H9 (cell line): Measurements from ENCODE around the gene ATAD2B. TPM values are rescaled to one million over a fixed set of nuclear protein-coding genes. Genes with fewer than 3 reads are reported as not detected.

Experiments
- DNase-seq: peaks from one replicate; pipeline ENCODE4 v3.0.0-alpha.2; 2017
- H2AFZ ChIP-seq: one replicate; pipeline ENCODE4 v1.6.1; 2013; ENCODE audit warnings: mild to moderate bottlenecking, low read length, control low read depth, moderate library complexity
- H2AK5ac ChIP-seq: 2 replicates; pipeline ENCODE4 v1.6.1; 2013; ENCODE audit warnings: low read length, control low read depth, mixed read lengths; ENCODE audit not compliant: insufficient read length
- H2BK120ac ChIP-seq: one replicate; pipeline ENCODE4 v1.6.1; 2013; ENCODE audit warnings: low read depth, mild to moderate bottlenecking, low read length, control low read depth, inconsistent platforms; ENCODE audit not compliant: poor library complexity, severe bottlenecking
- H2BK12ac ChIP-seq: 2 replicates; pipeline ENCODE4 v1.6.1; 2013; ENCODE audit warnings: low read length, control low read depth, mixed read lengths, low read depth; ENCODE audit not compliant: insufficient read length
- H2BK15ac ChIP-seq: 2 replicates; pipeline ENCODE4 v1.6.1; 2013; ENCODE audit warnings: low read depth, low read length, control low read depth
- H2BK20ac ChIP-seq: one replicate; pipeline ENCODE4 v1.6.1; 2013; ENCODE audit warnings: low read depth, mild to moderate bottlenecking, low read length, control low read depth, inconsistent platforms; ENCODE audit not compliant: poor library complexity, severe bottlenecking
- H2BK5ac ChIP-seq: 2 replicates; pipeline ENCODE4 v1.6.1; 2013; ENCODE audit warnings: low read length, control low read depth, mixed read lengths; ENCODE audit not compliant: insufficient read length
- H3K14ac ChIP-seq: 2 replicates; pipeline ENCODE4 v1.6.1; 2013; ENCODE audit warnings: low read length, control low read depth; ENCODE audit not compliant: insufficient read depth
- H3K18ac ChIP-seq: 2 replicates; pipeline ENCODE4 v1.6.1; 2013; ENCODE audit warnings: low read depth, mild to moderate bottlenecking, mixed read lengths, low read length, control low read depth; ENCODE audit not compliant: insufficient read length
- H3K23ac ChIP-seq: 2 replicates; pipeline ENCODE4 v1.6.1; 2013; ENCODE audit warnings: low read length, control low read depth, mixed read lengths, low read depth; ENCODE audit not compliant: insufficient read length
- H3K23me2 ChIP-seq: 2 replicates; pipeline ENCODE4 v1.6.1; 2013; ENCODE audit warnings: low read depth, mild to moderate bottlenecking, mixed read lengths, low read length, control low read depth; ENCODE audit not compliant: insufficient read length, poor library complexity, severe bottlenecking
- H3K27ac ChIP-seq: 2 replicates; pipeline ENCODE4 v1.5.1; 2013; ENCODE audit warnings: low read length, control low read depth, mixed read lengths, low read depth; ENCODE audit not compliant: insufficient read length
- H3K27me3 ChIP-seq: 2 replicates; pipeline ENCODE4 v1.6.1; 2013; ENCODE audit warnings: low read length, control low read depth, inconsistent platforms; ENCODE audit not compliant: insufficient read depth
- H3K4ac ChIP-seq: 2 replicates; pipeline ENCODE4 v1.6.1; 2013; ENCODE audit warnings: low read depth, mild to moderate bottlenecking, control low read depth, inconsistent platforms, low read length, moderate library complexity
- H3K4me1 ChIP-seq: 2 replicates; pipeline ENCODE4 v1.6.1; 2013; ENCODE audit warnings: low read length, control low read depth, inconsistent platforms; ENCODE audit not compliant: insufficient read depth
- H3K4me2 ChIP-seq: 2 replicates; pipeline ENCODE4 v1.6.1; 2013; ENCODE audit warnings: low read length, control low read depth, mixed read lengths; ENCODE audit not compliant: insufficient read length, insufficient read depth
- H3K56ac ChIP-seq: 2 replicates; pipeline ENCODE4 v1.6.1; 2013; ENCODE audit warnings: low read depth, mild to moderate bottlenecking, mixed read lengths, low read length, control low read depth; ENCODE audit not compliant: insufficient read length
- H3K79me1 ChIP-seq: 2 replicates; pipeline ENCODE4 v1.6.1; 2013; ENCODE audit warnings: low read depth, mild to moderate bottlenecking, moderate library complexity, low read length, control low read depth, inconsistent platforms; ENCODE audit not compliant: insufficient read depth, poor library complexity, severe bottlenecking
- H3K79me2 ChIP-seq: 2 replicates; pipeline ENCODE4 v1.6.1; 2013; ENCODE audit warnings: low read length, control low read depth, inconsistent platforms; ENCODE audit not compliant: insufficient read depth
- H3K9ac ChIP-seq: 2 replicates; pipeline ENCODE4 v1.6.1; 2013; ENCODE audit warnings: low read length, control low read depth, mixed read lengths; ENCODE audit not compliant: insufficient read length; ENCODE audit errors: extremely low read depth
- H3K9me3 ChIP-seq: one replicate; pipeline ENCODE4 v1.6.1; 2013; ENCODE audit warnings: low read depth, low read length, inconsistent platforms; ENCODE audit not compliant: control insufficient read depth
- H3T11ph ChIP-seq: one replicate; pipeline ENCODE4 v1.6.1; 2013; ENCODE audit warnings: mild to moderate bottlenecking, low read length, control low read depth, inconsistent platforms
- H4K20me1 ChIP-seq: one replicate; pipeline ENCODE4 v1.6.1; 2013; ENCODE audit not compliant: control insufficient read depth, insufficient read length, insufficient read depth
- H4K5ac ChIP-seq: 2 replicates; pipeline ENCODE4 v1.6.1; 2013; ENCODE audit warnings: low read depth, mild to moderate bottlenecking, mixed read lengths, low read length, control low read depth; ENCODE audit not compliant: insufficient read length
- H4K8ac ChIP-seq: replicated peaks from 2 replicates; pipeline ENCODE4 v1.6.1; 2013; ENCODE audit warnings: low read length, control low read depth, mixed read lengths, low read depth; ENCODE audit not compliant: insufficient read length
- H4K91ac ChIP-seq: 2 replicates; pipeline ENCODE4 v1.6.1; 2013; ENCODE audit warnings: low read depth, mild to moderate bottlenecking, moderate library complexity, mixed read lengths, low read length, control low read depth; ENCODE audit not compliant: insufficient read length
- H3K27ac Mint-ChIP-seq, 3 experiments: 2 replicates in 2 of 3; 3 replicates in 1 of 3; pipeline ENCODE4 v1.8.0; 2020 to 2021; ENCODE audit warnings: mixed read lengths in 3 of 3, mild to moderate bottlenecking in 1 of 3, moderate library complexity in 1 of 3
- H3K27me3 Mint-ChIP-seq: 2 replicates; pipeline ENCODE4 v1.8.0; 2021; ENCODE audit warnings: low read depth, mild to moderate bottlenecking, moderate library complexity, mixed read lengths
- H3K36me3 Mint-ChIP-seq, 3 experiments: 2 replicates in 2 of 3; 3 replicates in 1 of 3; pipeline ENCODE4 v1.8.0; 2020 to 2021; ENCODE audit warnings: low read depth in 3 of 3, mixed read lengths in 3 of 3; ENCODE audit not compliant: insufficient read depth in 1 of 3
- H3K4me1 Mint-ChIP-seq, 2 experiments: 2 replicates each; pipeline ENCODE4 v1.8.0; 2020; ENCODE audit warnings: mixed read lengths in 2 of 2
- H3K4me3 Mint-ChIP-seq, 2 experiments: 2 replicates in 1 of 2; 3 replicates in 1 of 2; pipeline ENCODE4 v1.8.0; 2020 to 2021; ENCODE audit warnings: mild to moderate bottlenecking in 2 of 2, mixed read lengths in 2 of 2, moderate library complexity in 1 of 2
- H3K9me3 Mint-ChIP-seq, 2 experiments: 2 replicates in 1 of 2; 3 replicates in 1 of 2; pipeline ENCODE4 v1.8.0; 2020; ENCODE audit warnings: mild to moderate bottlenecking in 2 of 2, mixed read lengths in 2 of 2, moderate library complexity in 1 of 2
- CTCF ChIP-seq: fragments of 200-600 bp; sonication (generic); conservative IDR thresholded peaks from 3 replicates; pipeline ENCODE4 v1.8.0; 2021; ENCODE audit warnings: antibody characterized with exemption, mild to moderate bottlenecking
- WGBS: extraction: QIAGEN DNeasy Blood & Tissue Kit; methylation state at CpG from one replicate; pipeline ENCODE4 v1.1.7; 2013; ENCODE audit warnings: missing lambda C conversion rate, low lambda C conversion rate, mixed read lengths; ENCODE audit not compliant: insufficient read length; ENCODE audit errors: extremely low coverage; 5-methylcytosine and 5-hydroxymethylcytosine counted together
- total RNA-seq: library from RNA; stranded (reverse); gene quantifications from 2 replicates; pipeline ENCODE4 v1.2.1, GENCODE V29; 2021

ATAD2B gene
- total RNA-seq, 1 experiment from 2014 or later: 21.4 TPM

GRCh38 chr2:23903034-23903433 is 23.9 kb downstream of the ATAD2B start:
- Histone ChIP-seq H4K5ac (no peak overlapping the region), H3K23ac (no peak overlapping the region), H4K91ac (no peak overlapping the region), H3K14ac (no peak overlapping the region), H3K4me2 (no peak overlapping the region), H3T11ph (no peak overlapping the region), H2BK120ac (no peak overlapping the region), H3K18ac (no peak overlapping the region), H3K4me1 (no peaks in the 10 kb centered on the region), H2BK15ac (no peak overlapping the region), H2AFZ (no peak overlapping the region), H3K79me2 (no peaks in the 10 kb centered on the region; the same call in 1 of the 2 replicates), H4K20me1 (no peaks in the 10 kb centered on the region), H2BK12ac (no peak overlapping the region), H3K9ac (no peak overlapping the region), H2BK5ac (no peak overlapping the region), H2AK5ac (no peak overlapping the region), H3K23me2 (no peaks in the 10 kb centered on the region), H3K4ac (no peak overlapping the region), H3K9me3 (no peaks in the 10 kb centered on the region), H2BK20ac (no peak overlapping the region), H3K27me3 (no peaks in the 10 kb centered on the region), H4K8ac (no peak overlapping the region), H3K27ac (no peak overlapping the region), H3K79me1 (no peaks in the 10 kb centered on the region), H3K56ac (no peak overlapping the region)
- peaks cover 0 to 5% (median 4%) of the 10 kb centered on the region in 3 experiments; a peak in 4 of 7 replicates for H3K36me3 Mint-ChIP-seq
- H3K4me3 Mint-ChIP-seq: no peak overlapping the region
- no peaks in the 10 kb centered on the region for H3K27me3 Mint-ChIP-seq
- no CpG with 5 or more reads among the region's 2 CpGs for WGBS
- peaks cover 9 to 10% of the 10 kb centered on the region in 2 experiments; a peak in 2 of 4 replicates for H3K4me1 Mint-ChIP-seq
- DNase-seq: no peak
- no peak overlapping the region for H3K27ac Mint-ChIP-seq
- peaks cover 3 to 4% of the 10 kb centered on the region in 2 experiments; a peak in 3 of 5 replicates for H3K9me3 Mint-ChIP-seq
- no peak for TF ChIP-seq CTCF
